ENCODE results near the gene DCK.

Gene DCK

GRCh38 chr4:71062436-71062835, 69.0 kb downstream of the DCK start:
- Mint-ChIP-seq H3K4me1 (no peaks in the 10 kb centered on the region), H3K27ac (no peak overlapping the region), H3K9me3 (peaks cover 15% of the 10 kb centered on the region), H3K27me3 (ENCODE audit: low read depth, poor library complexity) (peaks cover 9% of the 10 kb centered on the region), H3K36me3 (ENCODE audit: low read depth) (peaks cover 5% of the 10 kb centered on the region), H3K4me3 (no peak overlapping the region)
- no peak for TF ChIP-seq CTCF (IDR thresholded peaks at IDR 0.05)
- DNase-seq, result no peak

GRCh38 chr4:71063711-71064110, 70.3 kb downstream of the DCK start:
- H3K27ac Mint-ChIP-seq, result no peak overlapping the region
- DNase-seq, result no peak
- no peaks in the 10 kb centered on the region for H3K4me1 Mint-ChIP-seq
- H3K36me3 Mint-ChIP-seq (ENCODE audit: low read depth), result no peaks in the 10 kb centered on the region
- H3K9me3 Mint-ChIP-seq, result peaks cover 10% of the 10 kb centered on the region
- peaks cover 9% of the 10 kb centered on the region for H3K27me3 Mint-ChIP-seq (ENCODE audit: low read depth, poor library complexity)
- no peak for TF ChIP-seq CTCF (IDR thresholded peaks at IDR 0.05)
- no peak overlapping the region for H3K4me3 Mint-ChIP-seq

- DNase-seq, result no peak
- TF ChIP-seq CTCF (IDR thresholded peaks at IDR 0.05), result no peak
Observed at GRCh38 chr4:71064521-71064920, 71.1 kb downstream of the DCK start.

GRCh38 chr4:71065991-71066510, 72.6 kb downstream of the DCK start:
- H3K9me3 Mint-ChIP-seq, result no peaks in the 10 kb centered on the region
- no peak overlapping the region for H3K27ac Mint-ChIP-seq
- no peak for DNase-seq
- no peaks in the 10 kb centered on the region for H3K36me3 Mint-ChIP-seq (ENCODE audit: low read depth)
- H3K4me3 Mint-ChIP-seq, result no peak overlapping the region
- H3K4me1 Mint-ChIP-seq, result no peaks in the 10 kb centered on the region
- peaks cover 4% of the 10 kb centered on the region for H3K27me3 Mint-ChIP-seq (ENCODE audit: low read depth, poor library complexity)
- no peak for TF ChIP-seq CTCF (IDR thresholded peaks at IDR 0.05)

More at GRCh38 chr4:71064521-71064920, 71.1 kb downstream of the DCK start:
- Mint-ChIP-seq H3K9me3 (peaks cover 9% of the 10 kb centered on the region), H3K36me3 (ENCODE audit: low read depth) (no peaks in the 10 kb centered on the region), H3K27me3 (ENCODE audit: low read depth, poor library complexity) (peaks cover 9% of the 10 kb centered on the region), H3K27ac (no peak overlapping the region), H3K4me3 (no peak overlapping the region), H3K4me1 (no peaks in the 10 kb centered on the region)

- H3K4me1 Mint-ChIP-seq, result no peaks in the 10 kb centered on the region
- no peak overlapping the region for H3K4me3 Mint-ChIP-seq
- no peaks in the 10 kb centered on the region for H3K9me3 Mint-ChIP-seq
- H3K36me3 Mint-ChIP-seq (ENCODE audit: low read depth), result no peaks in the 10 kb centered on the region
- H3K27ac Mint-ChIP-seq, result no peak overlapping the region
- peaks cover 4% of the 10 kb centered on the region for H3K27me3 Mint-ChIP-seq (ENCODE audit: low read depth, poor library complexity)
- TF ChIP-seq CTCF (IDR thresholded peaks at IDR 0.05), result no peak
- no peak for DNase-seq
Observed at GRCh38 chr4:71066737-71067716, 73.6 kb downstream of the DCK start.

Data from nephron progenitor cell (in vitro differentiated cells).